Karpas-422 (cell line): ENCODE results near the gene PXN. TPM values are rescaled to one million over a fixed set of nuclear protein-coding genes. Genes with fewer than 3 reads are reported as not detected.

Experiments used
- DNase-seq: peaks from one replicate; pipeline ENCODE4 v3.0.0-alpha.2; 2015
- H2AFZ ChIP-seq: fragments of 200-600 bp; sonication (generic); 2 replicates; pipeline ENCODE4 v1.6.1; 2014; ENCODE audit warnings: antibody characterized with exemption, low read length, mixed read lengths
- H3K27ac ChIP-seq: fragments of 200-600 bp; sonication (generic); 2 replicates; pipeline ENCODE4 v1.5.1; 2014; ENCODE audit warnings: mild to moderate bottlenecking, low read length, moderate library complexity
- H3K27me3 ChIP-seq: fragments of 200-600 bp; sonication (generic); 2 replicates; pipeline ENCODE4 v1.6.1; 2014; ENCODE audit warnings: low read length, mixed read lengths
- H3K36me3 ChIP-seq: fragments of 200-600 bp; sonication (generic); 2 replicates; pipeline ENCODE4 v1.6.1; 2014; ENCODE audit warnings: low read length, mixed read lengths; ENCODE audit not compliant: insufficient read depth
- H3K4me1 ChIP-seq: fragments of 200-600 bp; sonication (generic); 2 replicates; pipeline ENCODE4 v1.6.1; 2014; ENCODE audit warnings: mild to moderate bottlenecking, low read length, mixed read lengths
- H3K4me2 ChIP-seq: fragments of 200-600 bp; sonication (generic); 2 replicates; pipeline ENCODE4 v1.6.1; 2014; ENCODE audit warnings: low read length, low read depth, mild to moderate bottlenecking; ENCODE audit not compliant: poor library complexity, severe bottlenecking
- H3K4me3 ChIP-seq: fragments of 200-600 bp; sonication (generic); 2 replicates; pipeline ENCODE4 v1.5.1; 2014; ENCODE audit warnings: mild to moderate bottlenecking, antibody characterized with exemption, low read length, mixed read lengths
- H3K79me2 ChIP-seq: fragments of 200-600 bp; sonication (generic); 2 replicates; pipeline ENCODE4 v1.6.1; 2014; ENCODE audit warnings: mild to moderate bottlenecking, low read length, mixed read lengths
- H3K9ac ChIP-seq: fragments of 200-600 bp; sonication (generic); 2 replicates; pipeline ENCODE4 v1.6.0; 2014; ENCODE audit warnings: low read length
- H3K9me2 ChIP-seq: fragments of 200-600 bp; sonication (generic), shearing (Covaris generic); replicated peaks from 2 replicates; pipeline ENCODE4 v1.6.0; 2014; ENCODE audit warnings: mild to moderate bottlenecking, low read length, moderate library complexity; ENCODE audit not compliant: insufficient read depth
- H3K9me3 ChIP-seq: fragments of 300-700, 200-600 bp; sonication (generic); 2 replicates; pipeline ENCODE4 v1.6.1; 2014; ENCODE audit warnings: low read length, mixed read lengths
- H4K20me1 ChIP-seq: fragments of 200-600 bp; sonication (generic); 2 replicates; pipeline ENCODE4 v1.6.1; 2014; ENCODE audit warnings: mild to moderate bottlenecking, antibody characterized with exemption, low read length, low read depth; ENCODE audit not compliant: insufficient read depth
- total RNA-seq: library from RNA; depleted of rRNA; stranded (reverse); fragments of >200 nt; shearing (Covaris generic); gene quantifications from 2 replicates; pipeline ENCODE4 v1.2.3, GENCODE V29; 2014; ENCODE audit warnings: low replicate concordance

PXN gene
- total RNA-seq, 1 experiment from 2014 or later, result 2.5 TPM

- H3K4me3 ChIP-seq, result no peak overlapping the region
- no peaks in the 10 kb centered on the region for H3K79me2 ChIP-seq
- H3K27ac ChIP-seq, result no peak overlapping the region
- no peak overlapping the region for H3K4me2 ChIP-seq
- peaks cover 20% of the 10 kb centered on the region for H3K4me1 ChIP-seq
- no peak overlapping the region for H2AFZ ChIP-seq
- H3K9ac ChIP-seq, result no peak overlapping the region
- H3K9me3 ChIP-seq, result no peaks in the 10 kb centered on the region
- no peaks in the 10 kb centered on the region for H3K36me3 ChIP-seq
- H3K9me2 ChIP-seq, result no peaks in the 10 kb centered on the region
- no peaks in the 10 kb centered on the region for H3K27me3 ChIP-seq
- no peak for DNase-seq
- no peaks in the 10 kb centered on the region for H4K20me1 ChIP-seq
Measured at GRCh38 chr12:120227233-120228040, 38.1 kb downstream of the PXN start.

GRCh38 chr12:120225852-120226640, 39.5 kb downstream of the PXN start:
- no peak for DNase-seq
- peaks cover 20% of the 10 kb centered on the region for H3K4me1 ChIP-seq
- no peaks in the 10 kb centered on the region for H3K36me3 ChIP-seq
- H2AFZ ChIP-seq, result no peak overlapping the region
- H3K9ac ChIP-seq, result no peak overlapping the region
- H4K20me1 ChIP-seq, result no peaks in the 10 kb centered on the region
- H3K27me3 ChIP-seq, result no peaks in the 10 kb centered on the region
- H3K9me3 ChIP-seq, result no peaks in the 10 kb centered on the region
- no peaks in the 10 kb centered on the region for H3K79me2 ChIP-seq
- no peak overlapping the region for H3K4me2 ChIP-seq
- no peaks in the 10 kb centered on the region for H3K9me2 ChIP-seq
- no peak overlapping the region for H3K27ac ChIP-seq
- H3K4me3 ChIP-seq, result no peak overlapping the region

- Histone ChIP-seq H3K4me2 (no peak overlapping the region), H3K27me3 (no peaks in the 10 kb centered on the region), H4K20me1 (no peaks in the 10 kb centered on the region), H3K9me3 (no peaks in the 10 kb centered on the region), H3K27ac (no peak overlapping the region), H3K79me2 (no peaks in the 10 kb centered on the region), H3K4me3 (no peak overlapping the region), H3K9me2 (no peaks in the 10 kb centered on the region), H3K4me1 (peaks cover 20% of the 10 kb centered on the region), H3K36me3 (no peaks in the 10 kb centered on the region), H2AFZ (no peak overlapping the region), H3K9ac (no peak overlapping the region)
- no peak for DNase-seq
Measured at GRCh38 chr12:120225200-120225558, 40.4 kb downstream of the PXN start.

GRCh38 chr12:120224304-120225199, 41.0 kb downstream of the PXN start:
- Histone ChIP-seq H3K9me3 (no peaks in the 10 kb centered on the region), H3K4me3 (no peak overlapping the region), H3K9ac (no peak overlapping the region), H3K27ac (no peak overlapping the region), H3K79me2 (no peaks in the 10 kb centered on the region), H3K27me3 (no peaks in the 10 kb centered on the region), H4K20me1 (no peaks in the 10 kb centered on the region), H3K9me2 (no peaks in the 10 kb centered on the region), H2AFZ (no peak overlapping the region), H3K36me3 (no peaks in the 10 kb centered on the region), H3K4me2 (no peak overlapping the region), H3K4me1 (peaks cover 17% of the 10 kb centered on the region)
- no peak for DNase-seq

GRCh38 chr12:120223458-120224303, 41.8 kb downstream of the PXN start:
- Histone ChIP-seq H3K4me2 (no peak overlapping the region), H3K27me3 (no peaks in the 10 kb centered on the region), H3K79me2 (no peaks in the 10 kb centered on the region), H3K4me1 (peaks cover 8% of the 10 kb centered on the region), H3K9me3 (no peaks in the 10 kb centered on the region), H3K27ac (no peak overlapping the region), H4K20me1 (no peaks in the 10 kb centered on the region), H3K9me2 (no peaks in the 10 kb centered on the region), H3K36me3 (no peaks in the 10 kb centered on the region), H3K4me3 (no peak overlapping the region), H3K9ac (no peak overlapping the region), H2AFZ (no peak overlapping the region)
- no peak for DNase-seq

- Histone ChIP-seq H3K79me2 (no peaks in the 10 kb centered on the region), H3K4me1 (no peaks in the 10 kb centered on the region), H3K4me3 (no peak overlapping the region), H3K9me3 (no peaks in the 10 kb centered on the region), H3K36me3 (no peaks in the 10 kb centered on the region), H3K9ac (no peak overlapping the region), H2AFZ (no peak overlapping the region), H4K20me1 (no peaks in the 10 kb centered on the region), H3K4me2 (no peak overlapping the region), H3K9me2 (no peaks in the 10 kb centered on the region), H3K27me3 (no peaks in the 10 kb centered on the region), H3K27ac (no peak overlapping the region)
- no peak for DNase-seq
Measured at GRCh38 chr12:120222288-120222832, 43.2 kb downstream of the PXN start.

- Histone ChIP-seq H3K4me1 (no peaks in the 10 kb centered on the region), H3K9me3 (no peaks in the 10 kb centered on the region), H3K27me3 (no peaks in the 10 kb centered on the region), H2AFZ (no peak overlapping the region), H3K9me2 (no peaks in the 10 kb centered on the region), H3K9ac (no peak overlapping the region), H3K4me3 (no peak overlapping the region), H3K4me2 (no peak overlapping the region), H3K79me2 (no peaks in the 10 kb centered on the region), H4K20me1 (no peaks in the 10 kb centered on the region), H3K36me3 (no peaks in the 10 kb centered on the region), H3K27ac (no peak overlapping the region)
- DNase-seq, result no peak
Measured at GRCh38 chr12:120221576-120221900, 44.0 kb downstream of the PXN start.
